SU-DHL-6 (cell line): ENCODE data around the gene PDCD11.
"Not testable (repeated sequence)": the region's sequence is repeated elsewhere in the genome, so short reads cannot be mapped to it uniquely, and the experiment has no call there.

Source experiments
- H2AFZ ChIP-seq: fragments of 200-600 bp; sonication (generic); 2 replicates; pipeline ENCODE4 v1.6.1; 2014; ENCODE audit warnings: low read depth, mild to moderate bottlenecking, moderate library complexity, mixed read lengths, antibody characterized with exemption, low read length; ENCODE audit not compliant: severe bottlenecking
- H3F3A ChIP-seq: fragments of 200-600 bp; shearing (Covaris generic); 2 replicates; pipeline ENCODE4 v1.6.0; 2016; ENCODE audit warnings: antibody characterized with exemption, mild to moderate bottlenecking; ENCODE audit not compliant: insufficient read depth
- H3K27ac ChIP-seq: fragments of 200-600 bp; sonication (generic); 2 replicates; pipeline ENCODE4 v1.5.1; 2016; ENCODE audit warnings: low read depth, mild to moderate bottlenecking, low read length, moderate library complexity, mixed read lengths
- H3K27me3 ChIP-seq: fragments of 200-600 bp; sonication (generic), shearing (Covaris generic); 2 replicates; pipeline ENCODE4 v1.6.0; 2014; ENCODE audit warnings: mild to moderate bottlenecking, low read length
- H3K36me3 ChIP-seq: fragments of 200-600 bp; sonication (generic); 2 replicates; pipeline ENCODE4 v1.6.1; 2014; ENCODE audit warnings: mild to moderate bottlenecking, low read length, mixed read lengths
- H3K4me2 ChIP-seq: fragments of 300-600, 200-600 bp; shearing (Covaris generic), sonication (generic); 2 replicates; pipeline ENCODE4 v1.6.0; 2014; ENCODE audit warnings: low read length, low read depth, mild to moderate bottlenecking; ENCODE audit not compliant: poor library complexity, severe bottlenecking
- H3K4me3 ChIP-seq: fragments of 200-600 bp; sonication (generic); 2 replicates; pipeline ENCODE4 v1.5.1; 2014; ENCODE audit warnings: antibody characterized with exemption, low read length, mild to moderate bottlenecking, mixed read lengths; ENCODE audit not compliant: insufficient read depth, poor library complexity, severe bottlenecking
- H3K79me2 ChIP-seq: fragments of 200-600 bp; sonication (generic); 2 replicates; pipeline ENCODE4 v1.6.1; 2014; ENCODE audit warnings: mild to moderate bottlenecking, low read length, moderate library complexity; ENCODE audit not compliant: insufficient read depth
- H3K9ac ChIP-seq: fragments of 200-600 bp; sonication (generic); 2 replicates; pipeline ENCODE4 v1.7.0; 2014; ENCODE audit warnings: mild to moderate bottlenecking, low read length
- H3K9me2 ChIP-seq: fragments of 200-600 bp; sonication (generic); replicated peaks from 2 replicates; pipeline ENCODE4 v1.6.1; 2014; ENCODE audit warnings: low read length; ENCODE audit not compliant: insufficient read depth
- H3K9me3 ChIP-seq: fragments of 200-600 bp; sonication (generic); 2 replicates; pipeline ENCODE4 v1.6.1; 2014; ENCODE audit warnings: low read length, mixed read lengths; ENCODE audit not compliant: insufficient read depth
- H4K20me1 ChIP-seq: fragments of 200-600 bp; sonication (generic); 2 replicates; pipeline ENCODE4 v1.6.1; 2014; ENCODE audit warnings: low read depth, mild to moderate bottlenecking, antibody characterized with exemption, low read length, moderate library complexity, mixed read lengths
- EZH2phosphoT487 ChIP-seq: fragments of 200-600 bp; sonication (generic), shearing (Covaris generic); conservative IDR thresholded peaks from 2 replicates; pipeline ENCODE4 v1.6.1; 2018; ENCODE audit warnings: mild to moderate bottlenecking, antibody characterized with exemption, low read length, moderate library complexity, mixed read lengths
- TF ChIP-seq, protein P1 (sequence below): fragments of 200-600 bp; sonication (generic); IDR thresholded peaks from one replicate; pipeline ENCODE4 v1.5.1; 2017; ENCODE audit warnings: antibody characterized with exemption, mild to moderate bottlenecking, low read length, moderate library complexity; ENCODE audit not compliant: insufficient read depth, poor library complexity, severe bottlenecking

Gene PDCD11

DNA sequence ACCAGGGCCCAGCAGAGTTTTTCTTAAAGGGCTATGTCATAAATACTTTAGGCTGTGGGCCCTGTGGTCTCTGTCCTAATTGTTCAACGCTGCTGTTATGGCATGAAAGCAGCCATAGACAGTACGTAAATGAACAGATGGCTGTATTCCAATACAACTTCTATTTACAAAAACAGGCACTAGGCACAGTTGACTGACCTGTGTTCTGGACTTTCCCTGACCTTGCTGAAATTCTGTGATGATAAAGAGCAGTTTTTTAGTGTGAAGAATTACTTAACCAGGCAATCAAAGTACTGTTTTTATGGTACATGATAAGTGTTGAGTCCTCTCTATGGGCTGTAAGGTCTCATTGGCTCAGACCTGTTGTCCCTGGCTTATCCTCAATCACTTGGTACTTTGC is 17.1 kb downstream of the PDCD11 start:
- H4K20me1 ChIP-seq, result no peaks in the 10 kb centered on the region
- no peak overlapping the region for H2AFZ ChIP-seq
- H3K9me3 ChIP-seq, result no peaks in the 10 kb centered on the region
- no peaks in the 10 kb centered on the region for H3K27me3 ChIP-seq
- no peak overlapping the region for H3K4me2 ChIP-seq
- no peaks in the 10 kb centered on the region for H3K79me2 ChIP-seq
- no peaks in the 10 kb centered on the region for H3K9me2 ChIP-seq
- peaks cover 40% of the 10 kb centered on the region for H3K36me3 ChIP-seq
- TF ChIP-seq, protein P1, sequence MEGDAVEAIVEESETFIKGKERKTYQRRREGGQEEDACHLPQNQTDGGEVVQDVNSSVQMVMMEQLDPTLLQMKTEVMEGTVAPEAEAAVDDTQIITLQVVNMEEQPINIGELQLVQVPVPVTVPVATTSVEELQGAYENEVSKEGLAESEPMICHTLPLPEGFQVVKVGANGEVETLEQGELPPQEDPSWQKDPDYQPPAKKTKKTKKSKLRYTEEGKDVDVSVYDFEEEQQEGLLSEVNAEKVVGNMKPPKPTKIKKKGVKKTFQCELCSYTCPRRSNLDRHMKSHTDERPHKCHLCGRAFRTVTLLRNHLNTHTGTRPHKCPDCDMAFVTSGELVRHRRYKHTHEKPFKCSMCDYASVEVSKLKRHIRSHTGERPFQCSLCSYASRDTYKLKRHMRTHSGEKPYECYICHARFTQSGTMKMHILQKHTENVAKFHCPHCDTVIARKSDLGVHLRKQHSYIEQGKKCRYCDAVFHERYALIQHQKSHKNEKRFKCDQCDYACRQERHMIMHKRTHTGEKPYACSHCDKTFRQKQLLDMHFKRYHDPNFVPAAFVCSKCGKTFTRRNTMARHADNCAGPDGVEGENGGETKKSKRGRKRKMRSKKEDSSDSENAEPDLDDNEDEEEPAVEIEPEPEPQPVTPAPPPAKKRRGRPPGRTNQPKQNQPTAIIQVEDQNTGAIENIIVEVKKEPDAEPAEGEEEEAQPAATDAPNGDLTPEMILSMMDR, result no peak
- TF ChIP-seq EZH2phosphoT487, result no peak
- H3K9ac ChIP-seq, result no peak overlapping the region
- no peak overlapping the region for H3K4me3 ChIP-seq
- no peaks in the 10 kb centered on the region for H3F3A ChIP-seq
- H3K27ac ChIP-seq, result no peak overlapping the region

DNA sequence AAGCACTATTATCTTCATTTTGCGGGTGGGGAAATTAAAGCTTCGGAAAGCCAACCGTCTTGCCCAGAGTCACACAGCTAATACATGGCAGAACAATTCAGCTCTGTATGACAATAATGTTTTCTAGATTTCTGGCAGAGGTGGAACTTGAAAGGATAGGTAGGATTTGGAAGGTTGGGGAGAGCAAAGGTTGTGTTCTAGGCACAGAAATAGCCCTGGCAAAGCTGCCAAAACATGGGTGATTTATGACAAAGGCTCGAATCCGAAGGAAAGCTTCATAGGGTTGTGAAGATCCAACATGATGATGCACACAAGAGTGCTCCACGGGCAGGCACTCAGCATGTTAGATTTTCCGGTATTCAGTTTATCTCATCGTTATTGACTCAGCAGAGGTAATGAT is 19.2 kb downstream of the PDCD11 start:
- no peaks in the 10 kb centered on the region for H3K9me3 ChIP-seq
- TF ChIP-seq, protein P1, result no peak
- no peak for TF ChIP-seq EZH2phosphoT487

DNA sequence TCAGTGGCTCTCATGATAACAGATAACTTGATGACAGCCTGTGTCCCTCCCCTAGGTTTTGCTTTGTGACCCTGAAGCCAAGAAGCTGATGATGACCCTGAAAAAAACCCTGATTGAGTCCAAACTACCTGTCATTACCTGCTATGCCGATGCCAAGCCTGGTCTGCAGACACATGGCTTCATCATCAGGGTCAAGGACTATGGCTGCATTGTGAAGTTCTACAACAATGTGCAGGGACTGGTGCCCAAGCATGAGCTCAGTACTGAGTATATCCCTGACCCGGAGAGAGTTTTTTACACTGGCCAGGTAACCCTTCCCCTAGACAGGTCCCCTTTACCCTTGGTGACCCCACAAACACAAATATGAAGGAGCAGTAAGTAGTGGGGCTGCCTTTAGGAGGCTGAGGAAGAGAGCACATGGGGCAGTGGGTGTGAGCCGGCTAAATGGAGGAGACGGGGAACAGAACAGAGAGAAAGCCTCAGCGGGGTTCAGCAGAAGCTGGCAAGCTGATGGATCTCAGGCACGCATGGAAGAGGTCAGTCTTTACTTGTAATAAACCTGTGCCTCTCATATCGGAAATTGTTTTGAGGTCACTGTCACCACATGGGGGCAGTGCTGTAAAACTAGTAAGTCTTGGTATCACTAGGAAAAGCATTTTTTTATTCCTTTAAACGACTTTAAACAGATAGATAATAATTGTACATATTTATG is 20.2 kb downstream of the PDCD11 start:
- no peak for TF ChIP-seq EZH2phosphoT487
- TF ChIP-seq, protein P1, result peak; percentile 30
- no peaks in the 10 kb centered on the region for H4K20me1 ChIP-seq
- H3K36me3 ChIP-seq, result peaks cover 29% of the 10 kb centered on the region

More for the DNA sequence above, 19.2 kb downstream of the PDCD11 start:
- Histone ChIP-seq H3K27ac (no peak overlapping the region), H3K4me3 (no peak overlapping the region), H3K36me3 (peaks cover 32% of the 10 kb centered on the region), H3K79me2 (no peaks in the 10 kb centered on the region), H3K4me2 (no peak overlapping the region), H3K9ac (no peak overlapping the region), H4K20me1 (no peaks in the 10 kb centered on the region), H3F3A (no peaks in the 10 kb centered on the region), H2AFZ (no peak overlapping the region), H3K9me2 (no peaks in the 10 kb centered on the region), H3K27me3 (no peaks in the 10 kb centered on the region)

DNA sequence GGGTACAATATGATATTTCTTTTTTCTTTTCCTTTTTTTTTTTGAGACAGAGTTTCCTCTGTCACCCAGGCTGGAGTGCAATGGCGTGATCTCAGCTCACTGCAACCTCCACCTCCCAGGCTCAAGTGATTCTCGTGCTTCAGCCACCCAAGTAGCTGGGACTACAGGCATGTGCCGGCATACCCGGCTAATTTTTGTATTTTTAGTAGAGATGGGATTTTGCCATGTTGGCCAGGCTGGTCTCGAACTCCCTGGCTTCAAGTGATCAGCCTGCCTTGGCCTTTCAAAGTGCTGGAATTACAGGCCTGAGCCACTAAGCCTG is 20.7 kb downstream of the PDCD11 start:
- H3K9ac ChIP-seq, H3K9me2 ChIP-seq, H3K9me3 ChIP-seq, H3F3A ChIP-seq, H3K27me3 ChIP-seq, H4K20me1 ChIP-seq, H3K79me2 ChIP-seq, H3K4me3 ChIP-seq, H3K4me2 ChIP-seq, H2AFZ ChIP-seq, H3K27ac ChIP-seq: not testable (repeated sequence)
- H3K36me3 ChIP-seq, result peaks cover 28% of the 10 kb centered on the region

More for the DNA sequence above, 20.2 kb downstream of the PDCD11 start:
- no peaks in the 10 kb centered on the region for H3K79me2 ChIP-seq
- H3K9me3 ChIP-seq, result no peaks in the 10 kb centered on the region
- H3K9me2 ChIP-seq, result no peaks in the 10 kb centered on the region
- H3K4me3 ChIP-seq, result no peak overlapping the region
- H3K4me2 ChIP-seq, result no peak overlapping the region
- H2AFZ ChIP-seq, result no peak overlapping the region
- H3K27ac ChIP-seq, result no peak overlapping the region
- H3F3A ChIP-seq, result no peaks in the 10 kb centered on the region
- no peak overlapping the region for H3K9ac ChIP-seq
- H3K27me3 ChIP-seq, result no peaks in the 10 kb centered on the region
